HG02763 (cell line): ENCODE results near the gene WIPF3.
"Not testable (repeated sequence)": the region's sequence is repeated elsewhere in the genome, so short reads cannot be mapped to it uniquely, and the experiment has no call there.

Experiments
- ATAC-seq: cut with Tn5 transposase; IDR thresholded peaks from one replicate; pipeline ENCODE4 v1.9.1; 2021; ENCODE audit warnings: mild to moderate bottlenecking, moderate library complexity; ENCODE audit not compliant: unreplicated experiment

WIPF3 gene

DNA sequence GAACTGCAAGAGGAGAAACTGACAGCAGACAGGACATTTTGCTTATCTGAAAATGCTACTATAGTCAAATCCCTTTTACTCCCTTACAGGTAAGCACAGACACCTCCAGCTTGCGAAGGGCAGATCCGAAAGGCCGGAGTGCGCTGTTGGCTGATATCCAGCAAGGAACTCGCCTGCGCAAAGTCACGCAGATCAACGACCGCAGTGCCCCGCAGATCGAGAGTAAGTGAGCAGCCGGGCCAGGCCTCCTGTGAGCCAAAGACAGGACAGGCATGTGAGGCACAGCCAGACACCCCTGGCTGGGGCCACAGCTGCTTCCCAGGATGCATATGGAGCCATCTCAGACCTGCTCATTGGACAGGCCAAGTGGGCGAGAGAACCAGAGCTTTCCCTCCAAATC, 69.4 kb downstream of the WIPF3 start:
- ATAC-seq: no peak

- no peak for ATAC-seq
Observed at GRCh38 chr7:29877196-29877595, 70.9 kb downstream of the WIPF3 start.

DNA sequence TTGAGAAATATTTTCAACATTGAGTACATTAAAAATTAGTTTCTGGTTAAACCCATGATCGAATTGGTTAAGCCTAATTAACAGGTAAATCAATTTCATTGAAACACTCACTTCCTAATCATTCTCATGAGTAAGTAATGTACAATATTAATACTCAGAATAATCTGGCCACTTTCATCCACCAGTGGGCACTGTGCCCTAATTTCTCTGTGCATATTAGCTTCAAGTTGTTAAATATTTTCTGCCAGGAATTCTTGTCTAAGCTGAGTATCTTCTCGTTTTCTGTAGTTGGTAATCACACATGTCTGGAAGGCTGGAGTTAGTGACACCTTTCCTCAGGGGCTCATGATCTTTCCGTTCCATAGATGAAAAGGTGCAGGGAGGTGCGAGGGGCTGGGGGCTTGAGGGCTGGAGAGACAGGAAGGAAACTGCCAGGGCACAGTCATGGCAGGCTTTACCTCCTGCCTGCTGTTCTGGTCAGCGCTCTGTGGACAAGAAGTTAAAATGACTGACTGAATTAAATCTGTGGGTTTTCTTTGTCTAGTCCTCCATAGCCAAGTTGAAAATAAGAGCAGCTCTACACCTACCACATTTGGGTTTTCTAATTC, 71.9 kb downstream of the WIPF3 start:
- ATAC-seq: no peak

- no peak for ATAC-seq
Observed at GRCh38 chr7:29879609-29880008, 73.3 kb downstream of the WIPF3 start.

GRCh38 chr7:29881724-29882123, 75.4 kb downstream of the WIPF3 start:
- no peak for ATAC-seq

- ATAC-seq: no peak
Observed at GRCh38 chr7:29882481-29882880, 76.2 kb downstream of the WIPF3 start.

- ATAC-seq: no peak
Observed at GRCh38 chr7:29883462-29884398, 77.4 kb downstream of the WIPF3 start.

DNA sequence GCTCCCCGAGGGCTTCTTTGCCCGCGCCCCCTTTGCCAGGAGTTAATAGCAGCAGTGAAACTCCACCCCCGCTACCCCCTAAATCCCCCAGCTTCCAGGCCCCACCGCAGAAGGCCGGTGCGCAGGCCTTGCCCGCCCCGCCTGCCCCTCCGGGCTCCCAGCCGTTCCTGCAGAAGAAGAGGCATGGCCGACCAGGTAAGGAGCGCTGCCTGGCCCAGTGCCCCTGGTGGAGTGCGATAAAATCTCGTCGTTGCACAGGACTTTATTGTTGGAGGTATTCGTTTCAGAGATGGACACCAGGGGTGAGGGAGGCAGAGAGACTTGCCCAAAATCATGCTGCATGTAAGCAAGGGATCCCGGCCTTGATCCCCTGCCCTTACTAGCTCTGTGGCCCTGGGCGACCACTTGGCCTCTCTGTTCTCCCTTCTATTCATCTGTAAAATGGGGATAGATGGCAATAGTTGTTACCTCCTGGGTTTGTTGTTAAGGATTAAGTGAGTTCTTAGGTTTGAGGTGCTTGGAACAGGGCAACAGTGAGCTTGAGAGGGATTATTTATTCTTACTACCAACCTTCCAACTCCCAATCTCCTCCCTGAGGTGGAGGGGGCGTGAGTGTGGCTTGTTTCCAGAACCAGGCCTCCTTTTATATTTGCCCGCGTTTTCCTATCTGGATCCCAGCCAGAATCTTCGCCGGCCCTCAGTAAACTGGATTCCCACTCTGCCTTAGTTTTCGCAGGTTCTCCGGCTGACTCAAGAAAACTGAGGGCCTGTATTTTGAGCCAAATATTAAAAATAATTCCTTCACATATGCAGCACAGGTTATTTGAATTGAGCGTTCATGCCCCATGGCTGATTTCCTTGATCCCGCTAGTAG, 78.3 kb downstream of the WIPF3 start:
- ATAC-seq: no peak

GRCh38 chr7:29885626-29886025, 79.3 kb downstream of the WIPF3 start:
- no peak for ATAC-seq

DNA sequence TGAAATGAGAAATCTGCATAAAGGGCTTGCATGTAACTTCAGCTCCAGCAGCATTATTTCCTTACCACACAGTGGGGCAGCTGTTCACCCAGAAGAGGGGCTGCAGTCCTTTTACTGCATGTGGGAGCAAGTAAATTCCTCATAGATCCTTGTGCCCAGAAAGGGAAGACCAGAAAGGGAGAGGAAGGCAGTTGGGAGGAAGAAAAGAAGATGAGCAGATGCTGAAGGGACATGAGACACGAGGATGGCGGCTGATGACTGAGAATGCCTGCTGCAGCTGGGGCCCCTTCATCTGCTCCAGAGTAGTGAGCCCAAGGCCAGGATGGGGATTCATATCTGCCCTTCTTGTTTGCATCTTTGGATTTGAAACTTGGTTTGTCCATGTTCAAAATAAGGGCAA, 80.5 kb downstream of the WIPF3 start:
- ATAC-seq: no peak

DNA sequence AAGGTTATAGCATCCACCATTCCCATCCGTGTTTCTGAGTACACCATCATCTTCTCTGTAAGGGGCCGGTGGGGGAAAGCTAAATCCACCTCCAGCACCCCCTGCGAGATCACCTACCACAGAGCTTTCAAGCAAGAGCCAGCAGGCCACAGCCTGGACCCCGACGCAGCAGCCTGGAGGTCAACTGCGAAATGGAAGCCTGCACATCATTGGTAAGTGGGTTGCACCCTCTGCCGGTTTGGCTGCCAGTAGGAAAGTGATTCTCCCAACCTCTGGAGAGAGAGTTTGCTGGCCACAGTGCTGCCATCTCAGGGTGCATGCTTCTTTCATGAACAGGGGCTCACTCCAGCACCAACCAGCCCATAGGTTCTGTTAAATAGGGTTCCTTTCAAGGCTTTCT, 81.7 kb downstream of the WIPF3 start:
- ATAC-seq: no peak

GRCh38 chr7:29889288-29889687, 83.0 kb downstream of the WIPF3 start:
- ATAC-seq: no peak

DNA sequence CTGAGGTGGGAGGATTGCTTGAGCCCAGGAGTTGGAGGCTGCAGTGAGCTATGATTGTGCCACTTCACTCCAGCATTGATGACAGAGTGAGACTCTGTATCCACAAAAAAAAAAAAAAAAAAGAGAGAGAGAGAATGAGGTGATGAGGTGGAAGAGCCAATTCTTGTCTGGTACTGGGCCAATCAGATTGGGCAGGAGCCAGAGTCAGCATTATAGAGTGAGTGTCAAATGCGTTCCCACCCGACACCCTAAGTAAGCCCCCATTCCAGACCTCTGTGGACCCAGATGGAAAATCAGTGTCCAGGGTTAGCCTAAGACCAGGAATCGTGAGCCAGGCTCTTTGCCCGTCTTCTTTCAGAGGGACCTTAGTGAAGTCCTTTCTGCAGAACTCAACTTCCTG, 83.9 kb downstream of the WIPF3 start:
- no peak for ATAC-seq

- not testable (repeated sequence) for ATAC-seq
Observed at GRCh38 chr7:29890786-29891185, 84.5 kb downstream of the WIPF3 start.

DNA sequence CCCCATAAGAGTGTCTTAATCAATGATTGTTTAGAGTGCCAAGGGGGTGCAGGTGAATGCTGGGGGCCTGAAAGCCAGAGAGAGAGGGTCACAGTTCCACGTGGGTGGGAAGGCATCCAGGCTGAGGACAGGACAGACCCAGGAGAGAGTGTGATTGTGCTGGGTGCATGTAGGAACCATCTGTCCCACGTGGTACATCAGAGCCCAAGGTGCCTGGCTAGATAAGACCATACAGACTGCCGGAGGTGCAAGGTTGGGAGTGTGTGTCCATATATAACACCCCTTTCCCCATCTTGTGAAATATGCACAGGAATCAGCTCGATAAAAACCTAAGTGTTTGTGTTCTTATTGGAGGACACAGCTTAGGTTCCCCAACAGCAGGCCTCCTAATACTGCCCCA, 85.5 kb downstream of the WIPF3 start:
- ATAC-seq: no peak

- ATAC-seq: no peak
Observed at GRCh38 chr7:29892231-29892630, 85.9 kb downstream of the WIPF3 start.

DNA sequence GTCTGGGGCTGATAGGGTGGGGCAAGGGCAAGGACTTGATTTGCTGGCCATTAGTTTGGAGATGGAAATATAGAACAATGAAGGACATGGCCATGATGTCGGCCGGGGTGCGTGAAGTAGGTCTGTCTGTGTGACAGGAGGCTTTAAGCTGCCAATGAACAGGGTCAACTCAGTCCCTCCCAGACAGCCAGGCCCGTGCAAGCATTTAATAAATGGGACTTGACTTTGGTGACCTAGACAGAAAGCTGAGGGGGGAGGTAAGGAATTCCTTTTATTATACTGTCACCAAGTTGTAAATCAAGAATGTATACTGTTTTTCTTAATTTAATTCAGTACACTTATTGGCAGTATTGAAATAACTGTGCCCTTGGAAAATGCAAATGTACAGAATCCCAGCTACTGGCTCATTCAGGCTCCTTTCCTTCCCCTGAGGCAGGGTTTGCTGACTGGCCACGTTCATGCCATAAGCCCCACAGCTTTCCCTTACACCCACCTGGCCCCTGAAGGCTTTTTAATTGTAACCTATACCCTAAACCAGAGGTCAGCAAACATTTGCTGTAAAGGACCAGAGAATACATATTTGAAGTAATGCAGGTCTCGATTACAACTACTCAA, 87.2 kb downstream of the WIPF3 start:
- ATAC-seq: no peak

- no peak for ATAC-seq
Observed at GRCh38 chr7:29894256-29894655, 87.9 kb downstream of the WIPF3 start.

- no peak for ATAC-seq
Observed at GRCh38 chr7:29895559-29895958, 89.3 kb downstream of the WIPF3 start.

GRCh38 chr7:29896685-29897411, 90.5 kb downstream of the WIPF3 start:
- no peak for ATAC-seq
